ENCODE data around the gene SEC24D. TPM values are rescaled to one million over a fixed set of nuclear protein-coding genes. Genes with fewer than 3 reads are reported as not detected.

SEC24D gene
- total and polyA plus RNA-seq, 2 donors (not counting 3 experiments of a cell fraction or from before 2014, with no cell fraction given), result 81.5 to 127 TPM

DNA sequence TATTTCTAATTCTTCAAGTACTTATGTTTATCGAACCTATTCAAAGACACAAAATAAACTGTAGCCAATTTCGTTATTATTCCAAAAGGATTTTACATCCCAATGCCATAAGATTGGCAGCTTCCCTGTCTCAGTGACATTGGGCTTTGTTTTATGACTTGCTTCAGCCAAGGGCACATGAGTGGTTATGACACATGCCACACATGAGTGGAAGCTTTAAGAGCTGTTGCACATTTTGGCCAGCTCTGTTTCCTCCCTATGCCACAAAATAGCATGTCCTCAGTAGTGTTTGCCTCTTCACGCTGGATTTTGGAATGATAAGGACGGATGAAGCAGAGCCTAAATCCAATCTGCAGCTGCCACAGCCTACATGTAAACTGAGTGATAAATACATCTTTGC lies 21.9 kb downstream of the SEC24D start:
- Histone ChIP-seq H3K9me3 (replicated peaks; ENCODE audit: control insufficient read depth, insufficient read depth, low read length) (no peaks in the 10 kb centered on the region), H3K79me2 (ENCODE audit: control insufficient read depth, insufficient read depth, low read length) (peaks cover 74% of the 10 kb centered on the region), H3K9me1 (replicated peaks; ENCODE audit: control insufficient read depth, extremely low read depth, insufficient read depth, low read length) (no peaks in the 10 kb centered on the region), H3K4me2 (ENCODE audit: insufficient read depth, low read length) (no peak overlapping the region), H2AFZ (ENCODE audit: low read depth, low read length) (no peak overlapping the region), H3K36me3 (ENCODE audit: control insufficient read depth in 2 of 2, extremely low read depth in 1 of 2, insufficient read depth in 2 of 2, low read length in 2 of 2) (peaks cover 44 to 49% of the 10 kb centered on the region in 2 experiments), H3K27ac (ENCODE audit: insufficient read depth, low read depth, low read length) (no peak overlapping the region), H3K27me3 (ENCODE audit: control insufficient read depth in 2 of 2, insufficient read depth in 2 of 2, low read length in 2 of 2) (no peaks in the 10 kb centered on the region), H3K9ac (replicated peaks; ENCODE audit: extremely low read depth, insufficient read depth, low read length) (no peak overlapping the region), H3K4me1 (ENCODE audit: control insufficient read depth, extremely low read depth, insufficient read depth, low read length) (peaks cover 9% of the 10 kb centered on the region), H3K4me3 (replicated peaks in 1 of 3; ENCODE audit: insufficient read depth in 1 of 3, low read depth in 1 of 3, low read length in 3 of 3) (no peak overlapping the region), H4K20me1 (replicated peaks; ENCODE audit: control insufficient read depth, extremely low read depth, insufficient read depth, low read length) (peaks cover 7% of the 10 kb centered on the region)
- no peak for FAIRE-seq
- TF ChIP-seq POLR2A (IDR thresholded peaks at IDR 0.05; ENCODE audit: low read depth, low read length) (no peak), EZH2 (IDR thresholded peaks at IDR 0.05; ENCODE audit: borderline replicate concordance, low read depth, low read length, severe bottlenecking) (no peak), GATA2 (IDR thresholded peaks at IDR 0.05; ENCODE audit: insufficient read depth, insufficient read length, low read depth, low read length) (no peak), MYC (IDR thresholded peaks at IDR 0.05; ENCODE audit: low read depth, low read length) (no peak), POLR2AphosphoS5 (IDR thresholded peaks at IDR 0.05; ENCODE audit: insufficient read depth, low read depth, low read length) (no peak), FOS (IDR thresholded peaks at IDR 0.05; ENCODE audit: borderline replicate concordance, insufficient read depth, low read length) (no peak), JUN (IDR thresholded peaks at IDR 0.05; ENCODE audit: borderline replicate concordance, insufficient read depth, insufficient read length, low read depth) (no peak)
- TF ChIP-seq, protein P1, sequence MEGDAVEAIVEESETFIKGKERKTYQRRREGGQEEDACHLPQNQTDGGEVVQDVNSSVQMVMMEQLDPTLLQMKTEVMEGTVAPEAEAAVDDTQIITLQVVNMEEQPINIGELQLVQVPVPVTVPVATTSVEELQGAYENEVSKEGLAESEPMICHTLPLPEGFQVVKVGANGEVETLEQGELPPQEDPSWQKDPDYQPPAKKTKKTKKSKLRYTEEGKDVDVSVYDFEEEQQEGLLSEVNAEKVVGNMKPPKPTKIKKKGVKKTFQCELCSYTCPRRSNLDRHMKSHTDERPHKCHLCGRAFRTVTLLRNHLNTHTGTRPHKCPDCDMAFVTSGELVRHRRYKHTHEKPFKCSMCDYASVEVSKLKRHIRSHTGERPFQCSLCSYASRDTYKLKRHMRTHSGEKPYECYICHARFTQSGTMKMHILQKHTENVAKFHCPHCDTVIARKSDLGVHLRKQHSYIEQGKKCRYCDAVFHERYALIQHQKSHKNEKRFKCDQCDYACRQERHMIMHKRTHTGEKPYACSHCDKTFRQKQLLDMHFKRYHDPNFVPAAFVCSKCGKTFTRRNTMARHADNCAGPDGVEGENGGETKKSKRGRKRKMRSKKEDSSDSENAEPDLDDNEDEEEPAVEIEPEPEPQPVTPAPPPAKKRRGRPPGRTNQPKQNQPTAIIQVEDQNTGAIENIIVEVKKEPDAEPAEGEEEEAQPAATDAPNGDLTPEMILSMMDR (IDR thresholded peaks at IDR 0.05; ENCODE audit: extremely low read depth in 1 of 2, insufficient read depth in 1 of 2, low read depth in 1 of 2, low read length in 2 of 2), result no peak
- TF ChIP-seq, protein P2, sequence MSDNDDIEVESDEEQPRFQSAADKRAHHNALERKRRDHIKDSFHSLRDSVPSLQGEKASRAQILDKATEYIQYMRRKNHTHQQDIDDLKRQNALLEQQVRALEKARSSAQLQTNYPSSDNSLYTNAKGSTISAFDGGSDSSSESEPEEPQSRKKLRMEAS (IDR thresholded peaks at IDR 0.05; ENCODE audit: insufficient read depth, insufficient read length), result no peak
- intact Hi-C loops (cut with micrococcal nuclease), result no loop called here
- no TSS peak for BruUV-seq (replicated peaks)
- dilution Hi-C loops (cut with MboI; ENCODE audit: extremely low pct_ligation_motif_present, low sequenced_read_pairs), result no loop called here
- POLR2A ChIA-PET, result no interaction called here
- CTCF ChIA-PET, result interaction anchor here (0.8 to 1.3 kb wide), 5 partner anchors 10 to 77 kb away, joined by 3 to 5 read pairs (median 3); no protein-coding TSS in a partner anchor
- DNase-seq (ENCODE audit: low read depth, low spot score), result no peak
